Astrocyte of the cerebellum (primary cell): Measurements from ENCODE around the gene ANG.
"Not testable (repeated sequence)": the region's sequence is repeated elsewhere in the genome, so short reads cannot be mapped to it uniquely, and the experiment has no call there.

Source experiments
- DNase-seq: peaks from one replicate; pipeline ENCODE4 v3.0.0-alpha.2; 2011; ENCODE audit warnings: low read depth
- H3K4me3 ChIP-seq: 2 replicates; pipeline ENCODE4 v1.5.1; 2011; ENCODE audit warnings: mild to moderate bottlenecking, low read depth, low read length, moderate library complexity
- CTCF ChIP-seq: IDR thresholded peaks from 2 replicates; pipeline ENCODE4 v1.5.1; 2012; ENCODE audit warnings: low read length, low read depth, moderate library complexity, mild to moderate bottlenecking; ENCODE audit errors: missing control alignments
- in situ Hi-C: cut with HindIII; loops from 2 replicates; pipeline ENCODE4 v1.10.0; 2017; ENCODE audit warnings: low sequenced_read_pairs

ANG gene

GRCh38 chr14:20732979-20733635 lies 44.5 kb downstream of the ANG start:
- in situ Hi-C loops, result no loop called here
- no peak for DNase-seq
- no peak for TF ChIP-seq CTCF

DNA sequence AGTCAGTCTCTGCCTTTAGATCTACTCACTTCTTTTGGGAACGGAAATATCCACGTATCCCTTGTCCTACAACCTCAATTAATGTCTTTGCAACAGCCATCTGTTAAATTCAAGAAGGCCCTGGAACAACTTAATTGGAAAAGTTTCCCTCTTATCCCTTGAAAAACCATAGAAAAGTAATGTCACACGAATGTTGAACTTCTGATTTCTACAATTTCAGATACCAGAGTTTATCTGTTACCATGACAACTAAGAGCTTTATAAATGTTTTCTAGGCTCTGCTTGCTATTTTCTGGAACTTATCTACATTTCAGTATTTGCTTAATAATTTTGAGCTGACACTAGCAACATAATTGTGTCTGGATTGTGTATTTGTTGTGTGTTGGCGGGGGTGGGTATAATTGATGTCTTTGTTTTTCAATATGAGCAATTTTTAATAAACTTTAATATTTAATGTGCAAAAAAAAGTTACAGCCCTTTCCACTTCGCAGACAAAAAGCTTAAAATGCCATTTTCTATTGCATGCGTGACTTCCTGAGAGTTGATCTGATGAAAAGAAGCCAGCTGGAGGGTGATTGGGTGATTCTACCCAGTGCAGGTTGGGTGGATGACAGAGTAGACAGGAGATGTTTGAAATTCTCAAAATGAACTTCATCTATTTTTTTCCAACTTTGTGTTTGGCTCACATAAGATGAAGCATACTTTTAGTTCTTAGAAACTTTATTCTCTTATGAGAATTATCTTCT lies 45.3 kb downstream of the ANG start:
- DNase-seq, result no peak
- in situ Hi-C loops, result no loop called here
- TF ChIP-seq CTCF, result no peak
- no peak overlapping the region for H3K4me3 ChIP-seq

More at GRCh38 chr14:20732979-20733635, 44.5 kb downstream of the ANG start:
- no peak overlapping the region for H3K4me3 ChIP-seq

DNA sequence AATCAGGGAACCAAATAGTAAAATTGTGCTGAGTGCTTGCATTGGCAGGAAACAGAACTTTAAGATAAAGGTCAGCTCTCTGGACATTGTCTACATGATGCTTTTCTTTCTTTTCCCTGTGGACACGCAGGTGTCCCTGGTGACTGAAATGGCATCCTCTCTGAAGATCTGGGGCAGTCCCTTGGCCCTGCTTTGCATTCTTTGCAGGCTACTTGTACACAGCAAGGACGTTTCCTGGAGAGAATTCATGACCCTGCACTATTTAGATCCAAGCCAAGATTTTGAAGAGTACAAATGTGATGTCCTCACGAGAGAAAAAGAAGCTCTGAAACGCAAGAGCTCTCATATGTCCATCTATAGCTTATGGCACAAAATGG lies 45.9 kb downstream of the ANG start:
- in situ Hi-C loops, result no loop called here
- TF ChIP-seq CTCF, result no peak
- no peak for DNase-seq
- no peak overlapping the region for H3K4me3 ChIP-seq

DNA sequence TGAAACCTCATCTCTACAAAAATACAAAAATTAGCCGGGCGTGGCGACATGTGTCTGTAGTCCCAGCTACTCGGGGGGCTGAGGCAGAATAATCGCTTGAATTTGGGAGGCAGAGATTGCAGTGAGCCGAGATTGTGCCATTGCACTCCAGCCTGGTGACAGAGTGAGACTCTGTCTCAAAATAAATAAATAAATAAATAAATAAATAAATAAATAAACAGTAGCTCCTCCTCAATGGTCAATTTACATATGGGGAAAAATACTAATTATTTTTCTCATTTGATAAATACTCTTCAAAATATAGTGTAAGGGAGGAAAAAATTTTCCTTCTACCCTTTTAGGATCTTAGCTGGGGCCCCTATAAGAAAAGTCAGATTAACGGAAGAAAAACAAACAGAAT lies 49.7 kb downstream of the ANG start:
- in situ Hi-C loops, H3K4me3 ChIP-seq, DNase-seq: not testable (repeated sequence)

DNA sequence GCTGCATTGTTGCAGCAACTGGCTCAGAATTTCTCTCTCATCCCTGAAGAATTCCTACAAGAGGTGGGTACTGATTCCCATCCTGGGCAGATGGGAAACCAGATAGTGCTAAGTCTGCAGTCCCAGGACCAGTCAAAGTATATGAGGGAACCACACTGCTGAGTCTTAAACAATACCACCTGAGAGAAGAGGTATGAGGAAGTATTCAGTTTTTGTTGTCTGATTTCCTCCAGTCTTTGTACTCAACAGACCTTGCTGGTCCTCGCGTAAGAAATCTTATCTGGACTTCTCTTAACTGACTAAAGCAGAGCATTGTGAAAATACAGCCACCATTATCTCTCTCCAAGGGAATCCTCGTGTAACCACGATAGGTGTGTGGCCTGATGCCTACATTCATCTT lies 53.6 kb downstream of the ANG start:
- DNase-seq, result no peak
- in situ Hi-C loops, result no loop called here
- no peak for TF ChIP-seq CTCF
- no peak overlapping the region for H3K4me3 ChIP-seq

- no peak for DNase-seq
- in situ Hi-C loops, result no loop called here
- TF ChIP-seq CTCF, result no peak
- no peak overlapping the region for H3K4me3 ChIP-seq
Observed at GRCh38 chr14:20743556-20743955, 55.0 kb downstream of the ANG start.
